Measurements from ENCODE around the gene FCMR.
"Not testable (repeated sequence)": the region's sequence is repeated elsewhere in the genome, so short reads cannot be mapped to it uniquely, and the experiment has no call there.

FCMR gene

GRCh38 chr1:206872139-206872538 lies 49.6 kb downstream of the FCMR start:
- no peak for DNase-seq (ENCODE audit: low read depth)

- DNase-seq (ENCODE audit: low read depth) = no peak
Observed at GRCh38 chr1:206868264-206868663, 53.5 kb downstream of the FCMR start.

GRCh38 chr1:206867716-206868115 lies 54.0 kb downstream of the FCMR start:
- DNase-seq (ENCODE audit: low read depth) = no peak

- no peak for DNase-seq (ENCODE audit: low read depth)
Observed at GRCh38 chr1:206867239-206867638, 54.5 kb downstream of the FCMR start.

- no peak for DNase-seq (ENCODE audit: low read depth)
Observed at GRCh38 chr1:206866062-206866461, 55.7 kb downstream of the FCMR start.

GRCh38 chr1:206864939-206865671 lies 56.6 kb downstream of the FCMR start, which contains the start of gene IL20:
Gene IL20 (plus strand): TSS chr1:206865623. CDS start chr1:206865853, 230 bp downstream.
- peak; percentile 85 for DNase-seq (ENCODE audit: low read depth)

GRCh38 chr1:206863266-206863665 lies 58.5 kb downstream of the FCMR start:
- DNase-seq (ENCODE audit: low read depth) = no peak

GRCh38 chr1:206860165-206860564 lies 61.6 kb downstream of the FCMR start:
- no peak for DNase-seq (ENCODE audit: low read depth)

GRCh38 chr1:206859082-206859521 lies 62.6 kb downstream of the FCMR start:
- DNase-seq (ENCODE audit: low read depth) = no peak

GRCh38 chr1:206856674-206857464 lies 64.9 kb downstream of the FCMR start:
- no peak for DNase-seq (ENCODE audit: low read depth)

GRCh38 chr1:206855859-206856258 lies 65.9 kb downstream of the FCMR start:
- no peak for DNase-seq (ENCODE audit: low read depth)

- DNase-seq (ENCODE audit: low read depth) = no peak
Observed at GRCh38 chr1:206854401-206855129, 67.2 kb downstream of the FCMR start.

- DNase-seq (ENCODE audit: low read depth) = not testable (repeated sequence)
Observed at GRCh38 chr1:206853696-206854095, 68.0 kb downstream of the FCMR start.
